HG03432 (cell line): Measurements from ENCODE around the gene ZNF765.
"Not testable (repeated sequence)": the region's sequence is repeated elsewhere in the genome, so short reads cannot be mapped to it uniquely, and the experiment has no call there.

ENCODE experiments used
- ATAC-seq: cut with Tn5 transposase; IDR thresholded peaks from one replicate; pipeline ENCODE4 v1.9.1; 2021; ENCODE audit warnings: mild to moderate bottlenecking, moderate library complexity; ENCODE audit not compliant: unreplicated experiment

Gene ZNF765

DNA sequence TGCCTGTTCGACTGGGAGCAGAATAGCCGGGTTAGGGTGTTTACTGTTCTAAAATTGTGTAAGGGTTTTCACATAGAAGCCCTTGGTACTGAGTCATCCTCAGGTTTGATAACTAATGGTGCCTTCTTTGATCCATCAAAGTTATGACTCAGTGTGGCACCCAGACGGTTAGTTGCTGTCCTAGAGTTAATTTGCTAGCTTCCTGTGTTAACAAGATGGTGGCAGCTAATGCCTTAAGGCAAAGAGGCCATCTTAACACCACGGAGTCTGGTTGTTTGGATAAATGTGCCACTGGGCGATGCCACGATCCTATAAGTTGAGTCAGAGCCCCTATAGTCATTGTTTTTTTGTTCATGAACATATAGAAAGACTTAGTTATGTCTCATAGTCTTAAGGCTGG is 80.5 kb downstream of the ZNF765 start:
- not testable (repeated sequence) for ATAC-seq
